ENCODE measurements around the gene TCN2.

DNA sequence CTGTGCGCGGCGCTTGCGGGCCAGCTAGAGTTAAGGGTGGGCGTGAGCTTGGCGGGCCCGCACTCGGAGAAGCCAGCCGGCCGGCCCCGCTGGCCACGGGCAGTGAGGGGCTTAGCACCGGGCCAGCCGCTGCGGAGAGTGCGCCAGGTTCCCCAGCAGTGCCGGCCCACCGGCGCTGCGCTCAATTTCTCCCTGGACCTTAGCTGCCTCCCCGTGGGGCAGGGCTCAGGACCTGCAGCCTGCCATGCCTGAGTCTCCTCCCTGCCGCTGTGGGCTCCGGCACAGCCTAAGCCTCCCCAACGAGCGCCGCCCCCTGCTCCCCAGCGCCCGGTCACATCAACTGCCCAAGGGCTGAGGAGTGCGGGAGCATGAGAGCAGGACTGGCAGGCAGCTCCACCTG lies 10.1 kb upstream of the TCN2 start:
- TF ChIP-seq, protein P1, sequence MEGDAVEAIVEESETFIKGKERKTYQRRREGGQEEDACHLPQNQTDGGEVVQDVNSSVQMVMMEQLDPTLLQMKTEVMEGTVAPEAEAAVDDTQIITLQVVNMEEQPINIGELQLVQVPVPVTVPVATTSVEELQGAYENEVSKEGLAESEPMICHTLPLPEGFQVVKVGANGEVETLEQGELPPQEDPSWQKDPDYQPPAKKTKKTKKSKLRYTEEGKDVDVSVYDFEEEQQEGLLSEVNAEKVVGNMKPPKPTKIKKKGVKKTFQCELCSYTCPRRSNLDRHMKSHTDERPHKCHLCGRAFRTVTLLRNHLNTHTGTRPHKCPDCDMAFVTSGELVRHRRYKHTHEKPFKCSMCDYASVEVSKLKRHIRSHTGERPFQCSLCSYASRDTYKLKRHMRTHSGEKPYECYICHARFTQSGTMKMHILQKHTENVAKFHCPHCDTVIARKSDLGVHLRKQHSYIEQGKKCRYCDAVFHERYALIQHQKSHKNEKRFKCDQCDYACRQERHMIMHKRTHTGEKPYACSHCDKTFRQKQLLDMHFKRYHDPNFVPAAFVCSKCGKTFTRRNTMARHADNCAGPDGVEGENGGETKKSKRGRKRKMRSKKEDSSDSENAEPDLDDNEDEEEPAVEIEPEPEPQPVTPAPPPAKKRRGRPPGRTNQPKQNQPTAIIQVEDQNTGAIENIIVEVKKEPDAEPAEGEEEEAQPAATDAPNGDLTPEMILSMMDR (IDR thresholded peaks at IDR 0.05; ENCODE audit: insufficient read depth, low read length, poor library complexity, severe bottlenecking), result no peak
- TF ChIP-seq EZH2phosphoT487 (conservative IDR thresholded peaks at IDR 0.05; ENCODE audit: low read length), result no peak

Measured in SU-DHL-6 (cell line).